IPS DF 19.7 (cell line): ENCODE measurements around the gene CDCP1.
"Not testable (repeated sequence)": the region's sequence is repeated elsewhere in the genome, so short reads cannot be mapped to it uniquely, and the experiment has no call there.

ENCODE experiments used
- DNase-seq: peaks from one replicate; pipeline ENCODE4 v3.0.0-alpha.2; 2013; ENCODE audit warnings: low read depth, low spot score

The CDCP1 gene

DNA sequence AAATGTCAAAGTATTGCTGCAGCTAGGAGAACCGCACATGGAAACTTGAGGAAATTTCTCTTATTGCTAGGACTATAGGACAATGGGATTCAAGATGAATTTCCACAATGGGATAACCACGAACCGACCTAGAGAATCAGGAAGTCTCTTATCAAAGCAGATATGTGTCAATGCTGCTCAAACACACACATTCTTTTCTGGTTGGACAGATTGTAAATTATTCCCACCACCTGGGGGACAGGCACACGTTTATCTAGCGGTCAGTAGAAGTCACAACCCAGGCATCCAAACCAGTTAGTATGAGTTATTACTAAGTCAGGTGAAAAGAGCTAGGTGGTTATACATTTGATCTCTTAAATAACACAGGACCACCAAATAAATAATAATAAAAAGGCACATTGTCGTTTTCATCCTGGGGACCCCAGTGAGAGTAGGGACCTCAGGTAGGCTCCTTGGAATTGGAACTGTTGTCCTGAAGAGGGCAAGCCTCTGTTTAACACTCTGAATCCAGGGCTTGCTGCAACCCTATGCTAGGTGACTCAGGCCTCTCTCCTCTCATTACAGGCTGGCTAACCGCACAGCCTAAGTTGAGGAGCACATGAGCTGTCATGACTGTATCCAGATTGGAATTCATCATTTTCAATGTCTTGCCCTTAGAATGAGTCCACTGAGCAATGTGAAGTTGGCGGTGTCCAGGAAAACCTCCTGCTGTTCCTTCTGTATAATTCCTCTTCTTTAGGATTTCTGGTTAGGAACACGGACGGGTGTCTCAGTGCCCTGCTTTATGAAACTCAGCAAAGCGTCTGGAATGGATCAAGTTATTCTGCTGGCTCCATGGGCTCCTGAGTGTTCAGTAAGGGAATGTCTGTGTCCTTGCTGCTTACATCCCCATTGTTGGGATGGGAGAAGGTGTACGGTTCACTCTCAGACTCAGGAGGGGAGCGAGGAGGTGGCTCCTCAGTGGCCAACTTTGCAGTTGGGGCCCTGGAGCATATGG, 61.1 kb downstream of the CDCP1 start:
- DNase-seq, result no peak

DNA sequence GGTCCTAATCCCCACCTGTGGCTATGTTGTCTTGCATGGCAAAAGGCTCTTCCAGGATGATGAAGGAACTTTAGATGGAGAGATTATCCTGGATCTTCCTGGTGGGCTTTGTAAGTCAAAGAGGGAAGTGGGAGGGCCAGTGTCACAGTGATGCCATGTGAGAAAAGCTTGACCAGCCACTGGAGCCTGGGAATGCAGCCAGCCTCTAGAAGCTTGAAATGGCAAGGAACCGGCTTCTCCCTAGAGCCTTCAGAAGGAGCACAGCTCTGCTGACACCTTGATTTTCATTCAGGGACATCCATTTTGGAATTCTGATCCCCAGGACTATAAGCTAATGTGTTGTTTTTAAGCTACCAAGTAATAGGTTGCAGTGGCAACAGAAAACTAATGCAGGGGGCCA, 61.8 kb downstream of the CDCP1 start:
- no peak for DNase-seq

DNA sequence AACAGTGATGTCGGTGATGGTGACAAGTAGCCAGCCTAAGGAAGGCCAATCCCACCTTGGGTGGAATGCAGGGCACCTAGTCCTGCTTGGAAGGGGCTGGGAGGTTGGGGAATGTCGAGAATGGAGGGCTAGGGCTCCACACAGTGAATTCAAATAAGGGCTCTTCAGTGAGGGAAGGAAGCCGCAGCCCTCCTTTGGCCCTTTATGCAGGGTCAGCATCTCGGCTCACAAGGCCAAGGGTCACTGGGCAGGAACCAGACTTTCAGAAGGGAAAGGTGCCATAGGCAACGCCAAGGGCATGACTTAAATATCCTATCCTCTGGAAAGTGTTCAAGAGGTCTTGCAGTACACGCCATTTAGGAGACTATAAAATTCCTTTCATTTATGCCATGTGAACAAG, 63.2 kb downstream of the CDCP1 start:
- no peak for DNase-seq

DNA sequence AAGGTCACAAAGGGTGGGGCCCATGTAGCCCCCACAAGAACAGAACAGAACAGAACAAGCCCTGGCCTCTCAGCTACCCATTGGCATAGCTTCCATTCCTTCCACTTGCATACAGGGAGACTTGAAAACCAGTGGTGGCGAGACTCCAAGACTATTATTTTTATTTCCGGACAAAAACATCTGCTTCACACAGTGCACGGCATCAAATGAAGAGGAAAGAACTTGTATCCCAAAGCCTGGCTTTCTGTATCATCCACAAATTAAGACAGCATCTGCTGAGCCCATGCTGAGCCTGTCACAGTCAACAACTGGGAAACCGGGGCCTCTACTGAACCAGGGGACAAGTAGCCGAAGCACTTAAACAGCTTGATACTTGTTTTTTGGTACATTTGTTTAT, 64.0 kb downstream of the CDCP1 start:
- DNase-seq, result no peak

DNA sequence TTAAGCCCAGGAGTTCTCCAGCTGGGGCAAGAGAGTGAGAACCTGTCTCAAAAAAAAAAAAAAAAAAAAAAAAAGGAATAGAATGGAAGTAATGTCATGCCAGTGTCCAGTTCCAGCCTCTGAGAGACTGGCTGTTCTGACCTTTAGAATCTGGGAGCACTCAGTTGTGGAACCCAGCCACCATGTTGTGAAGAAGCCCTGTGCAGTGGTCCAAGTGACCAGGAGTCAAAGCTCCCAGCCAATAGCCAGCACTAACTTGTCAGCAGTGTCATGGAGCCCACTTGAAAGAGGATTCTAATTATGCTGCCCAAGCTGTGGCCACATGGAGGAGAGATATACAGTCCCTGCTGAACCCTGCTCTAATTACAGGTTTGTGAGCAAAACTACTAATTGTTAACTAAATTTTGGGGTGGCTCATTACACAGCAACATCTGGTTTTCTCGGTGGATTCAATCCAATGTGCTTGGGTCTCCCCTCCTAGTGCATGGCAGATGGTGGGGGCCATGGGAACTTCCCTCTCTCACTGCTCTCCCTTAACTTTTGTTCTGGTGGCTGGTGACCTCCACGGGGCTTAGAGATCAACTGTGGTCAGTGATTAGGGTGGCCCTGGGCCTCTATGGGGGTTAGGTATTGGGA, 64.6 kb downstream of the CDCP1 start:
- no peak for DNase-seq

DNA sequence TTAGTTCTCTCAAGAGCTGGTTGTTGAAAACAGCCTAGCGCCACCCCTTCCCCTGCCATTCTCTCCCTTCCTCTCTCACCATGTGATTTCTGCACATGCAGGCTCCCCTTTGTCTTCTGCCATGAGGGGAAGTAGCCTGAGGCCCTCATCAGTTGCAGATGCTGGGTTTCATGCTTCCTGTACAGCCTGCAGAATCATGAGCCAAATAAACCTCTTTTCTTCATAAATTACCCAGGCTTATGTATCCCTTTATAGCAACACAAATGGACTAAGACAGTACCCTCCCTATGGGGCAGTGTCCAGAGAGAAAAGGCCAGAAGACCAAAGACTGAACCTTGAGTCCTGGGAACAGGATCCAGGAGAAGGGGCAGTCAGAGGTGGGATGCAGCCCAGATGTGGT, 65.4 kb downstream of the CDCP1 start:
- DNase-seq, result no peak

DNA sequence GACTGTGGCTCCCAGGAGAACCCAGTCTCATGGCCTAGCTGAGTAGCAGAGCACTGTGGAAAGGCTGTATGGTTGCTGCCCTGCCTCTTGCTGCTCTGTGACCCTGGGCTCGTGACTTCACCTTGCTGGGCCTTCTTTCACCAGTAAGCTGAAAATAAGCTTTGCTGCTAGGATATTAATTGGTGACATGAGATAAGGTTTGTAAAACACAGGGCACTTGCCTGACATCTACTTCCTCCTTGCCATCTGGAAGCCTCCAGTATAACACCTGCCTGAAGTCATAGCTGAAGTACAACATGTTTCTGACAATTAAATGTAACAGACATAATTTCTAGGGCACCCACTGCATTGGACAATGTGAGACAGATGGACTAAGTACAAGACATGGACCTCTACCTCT, 66.5 kb downstream of the CDCP1 start:
- no peak for DNase-seq

DNA sequence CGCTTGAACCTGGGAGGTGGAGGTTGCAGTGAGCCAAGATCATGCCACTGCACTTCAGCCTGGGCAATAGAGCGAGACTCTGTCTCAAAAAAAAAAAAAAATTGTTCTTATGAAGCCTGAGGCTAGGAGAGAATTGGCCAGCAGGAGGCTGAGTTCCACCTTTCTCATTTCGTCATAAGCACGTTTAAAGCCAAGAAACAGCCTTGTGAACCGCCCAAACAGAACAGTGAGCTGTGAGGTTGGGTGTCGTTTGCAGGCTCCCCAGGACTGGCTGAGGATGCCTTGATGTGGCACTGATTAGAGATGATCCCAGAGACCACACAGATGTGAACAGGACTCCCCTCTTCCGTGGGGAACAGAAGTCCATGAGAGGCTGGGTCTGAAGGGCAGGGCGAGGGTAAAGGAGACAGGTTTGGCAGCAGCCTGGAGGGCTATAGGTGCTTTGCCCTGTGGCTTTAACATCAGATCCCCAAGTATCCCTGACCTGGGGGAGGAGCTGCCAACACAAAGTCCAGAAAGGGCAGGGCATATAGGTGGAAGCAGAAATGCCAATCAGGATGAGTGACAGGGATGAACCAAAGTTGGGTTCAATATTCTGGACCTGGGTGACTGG, 67.2 kb downstream of the CDCP1 start:
- no peak for DNase-seq

DNA sequence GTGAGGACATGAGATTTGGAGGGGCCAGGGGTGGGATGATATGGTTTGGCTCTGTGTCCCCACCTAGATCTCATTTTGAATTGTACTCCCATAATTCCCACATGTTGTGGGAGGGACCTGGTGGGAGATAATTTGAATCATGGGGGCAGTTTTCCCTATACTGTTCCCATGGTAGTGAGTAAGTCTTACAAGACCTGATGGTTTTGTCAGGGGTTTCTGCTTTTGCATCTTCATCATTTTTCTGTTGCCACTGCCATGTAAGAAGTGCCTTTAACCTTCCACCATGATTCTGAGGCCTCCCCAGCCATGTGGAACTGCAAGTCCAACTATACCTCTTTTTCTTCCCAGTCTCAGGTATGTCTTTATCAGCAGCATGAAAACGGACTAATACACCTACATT, 67.9 kb downstream of the CDCP1 start:
- DNase-seq, result not testable (repeated sequence)

DNA sequence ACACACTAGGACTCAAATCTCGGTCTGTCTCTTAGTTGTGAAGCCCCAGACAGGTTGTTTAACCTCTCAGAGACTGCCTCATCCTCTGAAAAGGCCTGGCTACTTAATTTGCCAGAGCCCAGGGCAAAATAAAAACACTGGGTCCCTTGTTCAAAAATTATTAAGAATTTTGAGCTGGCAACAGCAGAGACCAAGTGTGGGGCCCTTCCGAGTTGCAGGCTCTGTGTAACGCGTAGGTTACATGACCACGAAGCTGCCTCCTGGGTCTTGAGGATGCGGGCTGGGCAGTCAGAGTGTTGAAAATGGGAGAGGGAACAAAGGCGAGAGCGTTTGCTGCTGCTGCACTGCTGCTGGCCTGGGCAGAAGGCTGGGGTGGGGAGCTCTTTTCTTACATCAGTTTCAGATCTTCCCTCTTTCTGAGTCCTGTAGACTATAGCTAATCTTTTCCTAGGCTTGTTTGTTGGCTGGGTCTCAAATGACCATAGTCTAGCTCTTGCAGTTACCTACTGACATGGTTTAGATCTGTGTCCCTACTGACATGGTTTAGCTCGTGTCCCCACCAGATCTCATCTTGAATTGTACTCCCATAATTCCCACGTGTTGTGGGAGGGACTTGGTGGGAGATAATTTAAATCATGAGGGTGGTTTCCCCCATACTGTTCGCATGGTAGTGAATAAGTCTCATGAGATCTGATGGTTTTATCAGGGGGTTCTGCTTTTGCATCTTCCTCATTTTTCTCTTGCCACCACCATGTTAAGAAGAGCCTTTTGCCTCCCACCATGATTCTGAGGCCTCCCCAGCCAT, 70.2 kb downstream of the CDCP1 start:
- DNase-seq, result no peak

DNA sequence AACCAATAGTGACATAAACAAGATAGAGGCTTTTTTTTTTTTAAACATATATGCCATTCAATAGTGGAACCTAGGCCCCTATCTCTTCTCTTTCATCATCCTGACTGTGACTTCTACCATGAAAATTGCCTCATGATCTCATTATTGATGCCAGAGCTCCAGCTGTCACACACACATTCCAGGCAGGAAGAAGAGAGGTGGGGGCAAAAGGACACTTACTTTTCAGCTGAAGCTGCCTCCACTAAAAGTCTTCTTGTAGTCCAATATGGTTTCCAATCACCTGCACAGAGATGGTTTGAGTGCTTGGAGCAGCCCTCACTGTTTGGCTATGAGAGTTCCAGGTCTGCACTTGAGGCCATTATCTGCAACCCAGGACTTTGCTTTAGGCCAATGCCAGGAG, 75.1 kb downstream of the CDCP1 start:
- no peak for DNase-seq

DNA sequence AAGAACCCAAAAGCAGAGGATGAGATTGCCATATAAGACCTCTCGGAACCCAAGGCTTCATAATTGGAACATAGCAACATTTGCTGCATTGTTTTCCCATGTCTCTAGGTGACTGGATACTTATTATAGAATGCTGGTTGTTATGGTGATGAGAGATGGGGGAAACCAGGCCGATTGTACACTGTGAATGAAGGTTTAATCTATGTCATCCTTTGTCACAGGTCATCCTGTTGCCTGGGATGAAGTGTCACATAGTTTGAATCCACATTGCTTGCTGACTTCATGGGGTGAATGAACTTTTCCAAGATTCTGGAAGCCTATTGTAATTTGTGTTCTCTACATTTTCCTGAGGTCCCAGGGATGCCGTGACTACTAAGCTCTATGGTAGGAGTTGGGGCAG, 78.2 kb downstream of the CDCP1 start:
- DNase-seq, result no peak

DNA sequence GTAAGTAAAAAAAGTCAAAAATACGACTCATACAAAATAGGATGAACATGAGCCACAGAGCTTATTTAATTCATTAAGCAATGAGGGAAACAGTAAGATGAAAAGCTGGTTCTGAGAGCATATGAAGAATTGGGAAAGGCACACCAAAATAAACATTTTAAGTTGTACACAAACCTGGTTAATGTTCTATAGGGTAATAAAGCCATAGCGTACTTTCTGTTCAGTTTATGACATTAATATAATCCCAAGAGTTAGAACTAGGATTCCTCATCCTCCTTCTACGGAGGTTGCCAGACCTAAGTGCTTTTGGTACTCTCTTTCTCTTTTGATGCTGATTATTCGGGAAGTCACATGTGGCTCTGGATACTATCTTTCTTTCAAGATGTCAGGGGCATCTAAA, 78.7 kb downstream of the CDCP1 start:
- DNase-seq, result no peak

DNA sequence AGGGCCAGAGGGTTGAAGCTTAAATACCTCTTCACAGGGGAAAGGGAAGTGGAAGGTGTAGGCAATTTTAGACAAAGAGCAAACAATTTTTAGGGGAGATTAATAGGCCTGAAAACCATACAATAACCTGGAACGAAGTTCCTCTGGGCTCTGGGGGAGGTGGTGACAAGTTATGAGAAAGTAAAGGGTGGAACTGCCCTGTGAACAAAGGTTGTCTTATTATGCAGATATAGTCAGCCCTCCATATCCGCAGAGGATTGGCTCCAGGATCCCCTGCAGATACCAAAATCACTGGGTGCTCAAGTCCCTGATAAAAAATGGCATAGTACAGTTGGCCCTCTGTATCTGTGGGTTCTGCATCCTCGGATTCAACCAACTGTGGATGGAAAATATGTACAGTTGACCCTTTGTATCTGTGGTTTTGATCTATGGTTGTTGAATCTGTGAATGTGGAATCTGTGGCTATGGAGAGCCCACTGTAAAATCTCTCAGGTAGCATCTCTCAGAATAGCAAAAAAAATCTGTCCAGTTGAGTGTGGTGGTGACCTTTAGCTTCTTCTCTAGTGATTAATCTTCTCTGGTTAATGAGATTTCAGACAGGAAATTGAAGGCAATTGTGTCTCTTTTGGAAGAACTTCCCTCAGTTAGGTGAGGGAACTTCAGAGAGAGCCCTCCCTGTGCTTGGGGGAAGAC, 79.9 kb downstream of the CDCP1 start:
- DNase-seq, result no peak

DNA sequence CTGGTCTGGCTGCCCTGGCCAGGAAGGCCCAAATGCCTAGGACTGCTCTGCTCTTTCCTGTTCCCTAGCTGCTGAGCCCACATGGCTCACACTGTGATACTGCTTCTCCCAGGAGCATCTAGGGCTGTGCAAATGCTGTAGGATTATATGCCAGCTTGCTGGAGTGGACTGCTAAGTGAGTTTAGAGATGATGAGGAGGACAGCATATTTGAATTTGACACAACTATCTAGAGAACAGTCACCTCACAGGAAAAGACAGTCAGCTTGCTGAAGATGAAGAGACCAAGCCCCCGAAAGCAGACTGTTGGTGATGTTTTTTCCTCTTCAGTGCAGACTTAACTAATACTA, 80.8 kb downstream of the CDCP1 start:
- DNase-seq, result no peak

DNA sequence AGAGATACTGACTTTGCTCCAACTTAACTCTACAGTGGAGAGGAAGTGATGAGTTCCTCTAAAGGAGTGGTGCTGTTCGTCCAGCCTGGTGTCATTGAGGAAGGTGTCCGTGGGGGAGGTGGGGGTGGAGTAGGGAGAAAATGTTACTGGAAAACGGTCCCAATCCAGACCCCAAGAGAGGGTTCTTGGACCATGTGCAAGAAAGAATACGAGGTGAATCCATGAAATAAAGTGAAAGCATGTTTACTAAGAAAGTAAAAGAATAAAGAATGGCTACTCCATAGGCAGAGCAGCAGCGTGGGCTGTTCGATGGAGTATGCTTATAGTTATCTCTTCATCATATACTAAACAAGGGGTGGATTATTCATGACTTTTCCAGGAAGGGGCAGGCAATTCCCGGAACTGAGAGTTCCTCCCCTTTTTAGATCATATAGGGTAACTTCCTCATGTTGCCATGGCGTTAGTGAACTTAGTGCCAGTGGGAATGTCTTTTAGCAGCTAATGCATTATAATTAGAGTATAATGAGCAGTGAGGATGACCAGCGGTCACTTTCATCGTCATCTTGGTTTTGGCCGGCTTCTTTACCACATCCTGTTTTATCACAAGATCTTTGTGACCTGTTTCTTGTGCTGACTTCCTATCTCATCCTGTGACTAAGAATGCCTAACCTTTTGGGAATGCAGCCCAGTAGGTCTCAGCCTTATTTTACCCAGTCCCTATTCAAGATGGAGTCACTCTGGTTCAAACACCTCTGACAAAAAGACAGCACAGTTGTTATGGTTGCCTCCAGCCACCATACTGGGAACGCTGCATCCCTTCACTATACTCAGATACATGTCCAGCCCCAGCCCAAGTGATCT, 81.4 kb downstream of the CDCP1 start:
- no peak for DNase-seq

DNA sequence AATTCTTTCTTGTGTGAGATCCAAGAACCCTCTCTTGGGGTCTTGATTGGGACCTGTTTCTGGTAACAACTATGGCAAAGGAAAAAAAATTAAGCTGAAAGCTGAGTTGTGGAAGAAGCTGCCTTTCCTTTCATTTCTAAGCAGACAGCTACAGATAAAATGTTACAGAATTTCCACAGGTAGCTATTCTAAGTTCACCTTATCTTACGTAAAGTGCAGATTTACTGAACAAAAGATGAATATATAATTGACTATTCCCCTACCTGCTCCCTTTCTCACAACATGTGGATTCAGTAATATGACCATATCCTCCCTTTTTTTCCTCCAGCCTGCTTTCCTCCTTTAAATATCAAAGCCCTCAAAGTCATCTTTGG, 83.5 kb downstream of the CDCP1 start:
- DNase-seq, result no peak

DNA sequence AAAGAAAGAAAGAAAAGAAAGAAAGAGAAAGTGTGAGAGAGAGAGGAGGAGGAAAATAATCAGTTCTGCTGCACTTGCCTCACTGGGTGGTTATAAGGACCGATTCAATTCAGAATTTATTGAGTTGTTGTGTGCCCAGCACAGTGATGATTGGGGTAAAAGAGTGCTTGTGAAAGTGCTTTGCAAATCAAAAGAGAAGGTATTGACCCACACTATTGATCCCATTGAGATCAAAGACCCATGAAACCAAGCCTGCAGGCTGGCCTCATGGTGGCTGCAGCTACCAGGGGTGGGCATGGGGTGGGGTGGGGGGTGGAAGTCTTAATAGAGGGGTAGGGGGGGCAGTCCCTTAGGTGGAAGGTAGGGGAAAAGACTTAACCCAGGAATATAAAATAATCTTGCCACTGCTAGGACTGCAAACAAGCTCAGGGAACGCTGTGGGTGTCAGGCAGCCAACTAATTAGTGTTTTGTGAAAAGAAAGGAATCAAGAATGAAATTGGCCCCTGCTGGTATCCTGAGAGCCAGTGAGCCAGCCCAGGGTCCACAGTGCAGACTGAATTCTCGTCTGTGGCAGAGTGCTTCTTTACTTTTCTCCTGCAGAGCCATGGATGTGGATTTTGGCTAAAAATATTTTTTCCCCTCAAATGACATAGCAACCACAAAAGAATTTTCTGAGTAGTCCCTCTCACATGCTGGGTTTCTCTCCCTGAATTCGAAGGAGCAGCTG, 85.8 kb downstream of the CDCP1 start:
- no peak for DNase-seq

DNA sequence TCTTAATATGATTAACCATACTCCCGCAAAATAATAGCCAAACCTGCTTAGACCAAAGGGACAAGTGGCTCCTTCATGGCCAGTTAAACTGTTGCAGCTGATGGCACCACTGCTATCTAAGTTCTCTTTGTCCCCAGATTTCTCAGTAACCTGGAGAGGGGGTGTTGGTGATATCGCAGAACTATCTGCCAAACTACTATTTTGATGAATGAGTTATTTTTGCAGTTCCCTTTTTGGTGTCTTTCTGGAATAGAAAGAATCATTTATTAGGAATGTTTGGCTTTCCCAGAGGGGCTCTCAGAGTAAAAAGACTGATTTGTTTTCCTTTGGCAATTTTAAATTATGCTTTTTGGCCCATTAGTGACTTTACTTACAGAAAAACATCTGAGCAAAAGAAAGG, 87.0 kb downstream of the CDCP1 start:
- no peak for DNase-seq

DNA sequence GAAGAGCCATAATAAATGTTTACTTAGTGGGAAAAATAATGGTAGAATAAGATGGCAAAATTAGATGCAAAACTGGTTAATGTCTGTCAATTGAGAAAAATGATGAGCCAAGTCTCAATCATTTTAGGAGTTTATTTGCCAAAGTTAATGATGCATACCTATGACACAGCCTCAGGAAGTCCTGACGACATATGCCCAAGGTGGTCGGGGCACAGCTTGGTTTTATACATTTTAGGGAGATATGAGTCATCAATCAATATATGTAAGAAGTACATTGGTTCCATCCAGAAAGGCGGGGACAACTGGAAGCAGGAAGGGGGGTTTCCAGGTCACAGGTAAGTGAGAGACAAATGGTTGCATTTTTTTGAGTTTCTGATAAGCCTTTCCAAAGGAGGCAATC, 88.6 kb downstream of the CDCP1 start:
- no peak for DNase-seq
